NCI-H82 (cell line): Measurements from ENCODE around the gene SH3BP1.
"Not testable (repeated sequence)": the region's sequence is repeated elsewhere in the genome, so short reads cannot be mapped to it uniquely, and the experiment has no call there.

Source experiments
- DNase-seq: peaks from one replicate; lab custom pipeline; 2025; lab: John Stamatoyannopoulos, UW

Gene SH3BP1

GRCh38 chr22:37679670-37680069 is 40.2 kb downstream of the SH3BP1 start:
- DNase-seq = no peak

GRCh38 chr22:37680191-37680851 is 40.9 kb downstream of the SH3BP1 start:
- no peak for DNase-seq

GRCh38 chr22:37681001-37681424 is 41.5 kb downstream of the SH3BP1 start:
- DNase-seq = no peak

- peak; percentile 82 for DNase-seq
These were observed 42.1 kb downstream of the SH3BP1 start for GRCh38 chr22:37681556-37682049.

- DNase-seq = no peak
These were observed 45.5 kb downstream of the SH3BP1 start for GRCh38 chr22:37684803-37685615.

- peak; percentile 92 for DNase-seq
These were observed 46.8 kb downstream of the SH3BP1 start, which contains the start of gene NOL12 for GRCh38 chr22:37686002-37686982. Gene NOL12, plus strand, starts transcription at chr22:37686343. Its CDS starts 50 bp downstream, at chr22:37686393.

GRCh38 chr22:37690407-37690806 is 50.9 kb downstream of the SH3BP1 start:
- DNase-seq = no peak

GRCh38 chr22:37690901-37691504 is 51.5 kb downstream of the SH3BP1 start:
- no peak for DNase-seq

- DNase-seq = no peak
These were observed 53.3 kb downstream of the SH3BP1 start for GRCh38 chr22:37692627-37693285.

GRCh38 chr22:37694131-37694530 is 54.7 kb downstream of the SH3BP1 start:
- not testable (repeated sequence) for DNase-seq

- DNase-seq = not testable (repeated sequence)
These were observed 56.8 kb downstream of the SH3BP1 start for GRCh38 chr22:37696260-37696656.

GRCh38 chr22:37696657-37697537 is 57.4 kb downstream of the SH3BP1 start, which contains the start of gene TRIOBP:
Gene TRIOBP, plus strand, starts transcription at chr22:37697048. Its CDS starts 4,318 bp downstream, at chr22:37701366.
- DNase-seq = peak; percentile 99

- no peak for DNase-seq
These were observed 58.0 kb downstream of the SH3BP1 start for GRCh38 chr22:37697538-37697835.

- DNase-seq = no peak
These were observed 61.8 kb downstream of the SH3BP1 start for GRCh38 chr22:37701141-37701786.

GRCh38 chr22:37703906-37704305 is 64.4 kb downstream of the SH3BP1 start:
- no peak for DNase-seq

GRCh38 chr22:37704645-37705044 is 65.2 kb downstream of the SH3BP1 start:
- DNase-seq = no peak

GRCh38 chr22:37705205-37705604 is 65.7 kb downstream of the SH3BP1 start:
- no peak for DNase-seq
